ENCODE results near the gene KRTAP9-7. TPM values are rescaled to one million over a fixed set of nuclear protein-coding genes. Genes with fewer than 3 reads are reported as not detected.

Gene KRTAP9-7
- total RNA-seq, 1 donor from 2014 or later = not detected

- H3K4me1 Mint-ChIP-seq (ENCODE audit: unreplicated experiment) = no peaks in the 10 kb centered on the region
- TF ChIP-seq CTCF (IDR thresholded peaks at IDR 0.05; ENCODE audit: unreplicated experiment) = no peak
- no peaks in the 10 kb centered on the region for H3K9me3 Mint-ChIP-seq (ENCODE audit: unreplicated experiment)
- H3K27ac Mint-ChIP-seq (ENCODE audit: unreplicated experiment) = no peak overlapping the region
- DNase-seq (ENCODE audit: low spot score) = no peak
- H3K27me3 Mint-ChIP-seq (ENCODE audit: unreplicated experiment) = no peaks in the 10 kb centered on the region
- H3K4me3 Mint-ChIP-seq (ENCODE audit: unreplicated experiment) = no peak overlapping the region
- no peaks in the 10 kb centered on the region for H3K36me3 Mint-ChIP-seq (ENCODE audit: low read depth, unreplicated experiment)
These were observed 40.4 kb downstream of the KRTAP9-7 start for GRCh38 chr17:41315814-41316445.

GRCh38 chr17:41318231-41318630, 42.7 kb downstream of the KRTAP9-7 start:
- H3K27ac Mint-ChIP-seq (ENCODE audit: unreplicated experiment) = no peak overlapping the region
- no peaks in the 10 kb centered on the region for H3K27me3 Mint-ChIP-seq (ENCODE audit: unreplicated experiment)
- no peaks in the 10 kb centered on the region for H3K9me3 Mint-ChIP-seq (ENCODE audit: unreplicated experiment)
- peaks cover 3% of the 10 kb centered on the region for H3K36me3 Mint-ChIP-seq (ENCODE audit: low read depth, unreplicated experiment)
- no peak for DNase-seq (ENCODE audit: low spot score)
- no peaks in the 10 kb centered on the region for H3K4me1 Mint-ChIP-seq (ENCODE audit: unreplicated experiment)
- H3K4me3 Mint-ChIP-seq (ENCODE audit: unreplicated experiment) = no peak overlapping the region
- no peak for TF ChIP-seq CTCF (IDR thresholded peaks at IDR 0.05; ENCODE audit: unreplicated experiment)

GRCh38 chr17:41322094-41322902, 46.8 kb downstream of the KRTAP9-7 start:
- TF ChIP-seq CTCF (IDR thresholded peaks at IDR 0.05; ENCODE audit: unreplicated experiment) = peak; percentile 86
- Mint-ChIP-seq H3K4me3 (ENCODE audit: unreplicated experiment) (no peak overlapping the region), H3K27ac (ENCODE audit: unreplicated experiment) (no peak overlapping the region), H3K9me3 (ENCODE audit: unreplicated experiment) (no peaks in the 10 kb centered on the region), H3K36me3 (ENCODE audit: low read depth, unreplicated experiment) (peaks cover 3% of the 10 kb centered on the region), H3K27me3 (ENCODE audit: unreplicated experiment) (peaks cover 1% of the 10 kb centered on the region), H3K4me1 (ENCODE audit: unreplicated experiment) (no peaks in the 10 kb centered on the region)
- DNase-seq (ENCODE audit: low spot score) = no peak

GRCh38 chr17:41322903-41323895, 47.7 kb downstream of the KRTAP9-7 start:
- H3K4me1 Mint-ChIP-seq (ENCODE audit: unreplicated experiment) = no peaks in the 10 kb centered on the region
- peak overlapping the region; percentile 59 for H3K27ac Mint-ChIP-seq (ENCODE audit: unreplicated experiment)
- no peak for TF ChIP-seq CTCF (IDR thresholded peaks at IDR 0.05; ENCODE audit: unreplicated experiment)
- no peaks in the 10 kb centered on the region for H3K9me3 Mint-ChIP-seq (ENCODE audit: unreplicated experiment)
- H3K27me3 Mint-ChIP-seq (ENCODE audit: unreplicated experiment) = peaks cover 1% of the 10 kb centered on the region
- H3K36me3 Mint-ChIP-seq (ENCODE audit: low read depth, unreplicated experiment) = peaks cover 3% of the 10 kb centered on the region
- peak overlapping the region; percentile 53 for H3K4me3 Mint-ChIP-seq (ENCODE audit: unreplicated experiment)
- no peak for DNase-seq (ENCODE audit: low spot score)

Measured in endothelial cell (in vitro differentiated cells).